ENCODE data around the gene PACRG. TPM values are rescaled to one million over a fixed set of nuclear protein-coding genes. Genes with fewer than 3 reads are reported as not detected.

The PACRG gene
- total and polyA plus RNA-seq, 2 donors (not counting 3 experiments of a cell fraction or from before 2014, with no cell fraction given) = 0.08 TPM; not detected in 1

DNA sequence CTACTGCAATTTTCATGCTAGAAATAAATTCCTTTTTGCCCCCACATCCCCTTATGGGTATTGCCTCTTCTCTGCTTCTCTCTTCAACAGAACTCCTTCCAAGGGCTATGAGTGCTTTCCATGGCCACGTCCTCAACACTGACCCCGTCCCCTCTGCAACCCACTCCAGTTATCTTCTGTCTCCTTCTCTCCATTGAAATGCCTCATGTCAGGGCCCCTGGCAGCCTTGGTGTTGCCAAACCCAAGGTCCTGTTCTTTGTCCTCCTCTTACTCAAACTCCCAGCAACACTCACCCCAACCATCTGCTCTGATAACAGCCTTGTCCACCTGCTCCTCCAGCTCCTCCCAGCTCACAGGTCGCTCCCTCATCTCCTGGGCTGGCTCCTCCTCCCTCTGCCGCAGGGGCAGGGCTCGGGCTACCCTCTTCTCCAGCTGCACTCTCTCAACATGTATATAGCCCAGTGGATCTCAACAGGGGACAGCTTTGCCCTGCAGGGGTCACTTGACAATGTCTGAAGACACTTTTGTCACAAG lies 490.7 kb downstream of the PACRG start:
- intact Hi-C loops (cut with micrococcal nuclease) (no loop called here), dilution Hi-C loops (cut with MboI; ENCODE audit: extremely low pct_ligation_motif_present, low sequenced_read_pairs) (no loop called here)
- Histone ChIP-seq H3K27me3 (ENCODE audit: control insufficient read depth in 2 of 2, insufficient read depth in 2 of 2, low read length in 2 of 2) (peaks cover 6 to 7% of the 10 kb centered on the region in 2 experiments), H2AFZ (ENCODE audit: low read depth, low read length) (no peak overlapping the region), H3K9me1 (replicated peaks; ENCODE audit: control insufficient read depth, extremely low read depth, insufficient read depth, low read length) (no peaks in the 10 kb centered on the region), H4K20me1 (replicated peaks; ENCODE audit: control insufficient read depth, extremely low read depth, insufficient read depth, low read length) (no peaks in the 10 kb centered on the region), H3K27ac (ENCODE audit: insufficient read depth, low read depth, low read length) (no peak overlapping the region), H3K4me1 (ENCODE audit: control insufficient read depth, extremely low read depth, insufficient read depth, low read length) (no peaks in the 10 kb centered on the region), H3K4me3 (replicated peaks in 1 of 3; ENCODE audit: insufficient read depth in 1 of 3, low read depth in 1 of 3, low read length in 3 of 3) (no peak overlapping the region), H3K9me3 (replicated peaks; ENCODE audit: control insufficient read depth, insufficient read depth, low read length) (no peaks in the 10 kb centered on the region), H3K79me2 (ENCODE audit: control insufficient read depth, insufficient read depth, low read length) (no peaks in the 10 kb centered on the region), H3K4me2 (ENCODE audit: insufficient read depth, low read length) (no peak overlapping the region), H3K36me3 (ENCODE audit: control insufficient read depth in 2 of 2, extremely low read depth in 1 of 2, insufficient read depth in 2 of 2, low read length in 2 of 2) (no peaks in the 10 kb centered on the region), H3K9ac (replicated peaks; ENCODE audit: extremely low read depth, insufficient read depth, low read length) (no peak overlapping the region)
- DNase-seq (ENCODE audit: low read depth, low spot score) (no peak), FAIRE-seq (no peak)
- TF ChIP-seq, protein P1, sequence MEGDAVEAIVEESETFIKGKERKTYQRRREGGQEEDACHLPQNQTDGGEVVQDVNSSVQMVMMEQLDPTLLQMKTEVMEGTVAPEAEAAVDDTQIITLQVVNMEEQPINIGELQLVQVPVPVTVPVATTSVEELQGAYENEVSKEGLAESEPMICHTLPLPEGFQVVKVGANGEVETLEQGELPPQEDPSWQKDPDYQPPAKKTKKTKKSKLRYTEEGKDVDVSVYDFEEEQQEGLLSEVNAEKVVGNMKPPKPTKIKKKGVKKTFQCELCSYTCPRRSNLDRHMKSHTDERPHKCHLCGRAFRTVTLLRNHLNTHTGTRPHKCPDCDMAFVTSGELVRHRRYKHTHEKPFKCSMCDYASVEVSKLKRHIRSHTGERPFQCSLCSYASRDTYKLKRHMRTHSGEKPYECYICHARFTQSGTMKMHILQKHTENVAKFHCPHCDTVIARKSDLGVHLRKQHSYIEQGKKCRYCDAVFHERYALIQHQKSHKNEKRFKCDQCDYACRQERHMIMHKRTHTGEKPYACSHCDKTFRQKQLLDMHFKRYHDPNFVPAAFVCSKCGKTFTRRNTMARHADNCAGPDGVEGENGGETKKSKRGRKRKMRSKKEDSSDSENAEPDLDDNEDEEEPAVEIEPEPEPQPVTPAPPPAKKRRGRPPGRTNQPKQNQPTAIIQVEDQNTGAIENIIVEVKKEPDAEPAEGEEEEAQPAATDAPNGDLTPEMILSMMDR (IDR thresholded peaks at IDR 0.05; ENCODE audit: extremely low read depth in 1 of 2, insufficient read depth in 1 of 2, low read depth in 1 of 2, low read length in 2 of 2) = no peak
- no peak for TF ChIP-seq EZH2 (IDR thresholded peaks at IDR 0.05; ENCODE audit: borderline replicate concordance, low read depth, low read length, severe bottlenecking)
- CTCF ChIA-PET = no interaction called here
- no TSS peak for BruUV-seq (replicated peaks)
- POLR2A ChIA-PET = no interaction called here

DNA sequence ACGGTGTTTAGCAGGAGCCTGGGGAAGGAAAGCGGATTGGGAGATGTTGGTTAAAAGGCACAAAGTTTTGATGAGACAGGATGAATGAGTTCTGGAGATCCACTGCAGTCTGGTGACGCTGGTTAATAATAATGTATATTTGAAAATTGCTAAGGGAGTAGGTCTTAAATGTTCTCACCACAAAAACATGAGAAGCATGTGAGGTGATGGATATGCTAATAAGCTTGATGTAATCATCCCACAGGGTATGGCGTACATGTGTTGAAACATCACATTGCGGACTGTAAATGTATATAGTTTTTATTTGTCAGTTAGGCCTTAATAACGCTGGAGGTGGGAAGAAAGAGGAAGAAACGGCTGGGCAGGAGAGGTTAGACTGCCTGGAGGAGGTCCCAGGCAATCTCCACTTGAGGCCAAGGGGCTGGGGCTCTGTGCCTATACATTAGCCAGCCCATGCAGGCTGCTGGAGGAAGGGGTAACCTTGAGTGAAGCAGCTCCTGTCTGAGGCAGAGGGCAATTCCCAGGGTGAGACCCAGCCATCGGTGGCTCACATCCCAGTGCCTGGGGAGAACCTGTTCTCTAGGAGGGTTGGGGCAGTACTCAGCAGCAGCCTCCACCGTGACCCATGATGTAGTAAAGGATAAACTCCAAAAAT lies 498.5 kb downstream of the PACRG start:
- Histone ChIP-seq H3K27me3 (ENCODE audit: control insufficient read depth in 2 of 2, insufficient read depth in 2 of 2, low read length in 2 of 2) (peaks cover 2 to 8% of the 10 kb centered on the region in 2 experiments), H3K4me3 (replicated peaks in 1 of 3; ENCODE audit: insufficient read depth in 1 of 3, low read depth in 1 of 3, low read length in 3 of 3) (no peak overlapping the region), H3K9ac (replicated peaks; ENCODE audit: extremely low read depth, insufficient read depth, low read length) (no peak overlapping the region), H4K20me1 (replicated peaks; ENCODE audit: control insufficient read depth, extremely low read depth, insufficient read depth, low read length) (no peaks in the 10 kb centered on the region), H3K9me1 (replicated peaks; ENCODE audit: control insufficient read depth, extremely low read depth, insufficient read depth, low read length) (no peaks in the 10 kb centered on the region), H3K4me1 (ENCODE audit: control insufficient read depth, extremely low read depth, insufficient read depth, low read length) (no peaks in the 10 kb centered on the region), H2AFZ (ENCODE audit: low read depth, low read length) (no peak overlapping the region), H3K4me2 (ENCODE audit: insufficient read depth, low read length) (no peak overlapping the region), H3K27ac (ENCODE audit: insufficient read depth, low read depth, low read length) (no peak overlapping the region), H3K36me3 (ENCODE audit: control insufficient read depth in 2 of 2, extremely low read depth in 1 of 2, insufficient read depth in 2 of 2, low read length in 2 of 2) (no peaks in the 10 kb centered on the region), H3K79me2 (ENCODE audit: control insufficient read depth, insufficient read depth, low read length) (no peaks in the 10 kb centered on the region), H3K9me3 (replicated peaks; ENCODE audit: control insufficient read depth, insufficient read depth, low read length) (no peaks in the 10 kb centered on the region)
- no peak for DNase-seq (ENCODE audit: low read depth, low spot score)
- intact Hi-C loops (cut with micrococcal nuclease) (no loop called here), dilution Hi-C loops (cut with MboI; ENCODE audit: extremely low pct_ligation_motif_present, low sequenced_read_pairs) (no loop called here)
- ChIA-PET POLR2A (no interaction called here), CTCF (no interaction called here)
- TF ChIP-seq POLR2AphosphoS5 (IDR thresholded peaks at IDR 0.05; ENCODE audit: insufficient read depth, low read depth, low read length) = no peak
- TF ChIP-seq EZH2 (IDR thresholded peaks at IDR 0.05; ENCODE audit: borderline replicate concordance, low read depth, low read length, severe bottlenecking) = no peak
- FAIRE-seq = no peak
- no TSS peak for BruUV-seq (replicated peaks)
